IPS-NIHi11 (cell line): Measurements from ENCODE around the gene INKA1.
"Not testable (repeated sequence)": the region's sequence is repeated elsewhere in the genome, so short reads cannot be mapped to it uniquely, and the experiment has no call there.

Experiments used
- DNase-seq: peaks from one replicate; pipeline ENCODE4 v3.0.0; 2012; ENCODE audit warnings: mixed read lengths, low spot score

Gene INKA1

DNA sequence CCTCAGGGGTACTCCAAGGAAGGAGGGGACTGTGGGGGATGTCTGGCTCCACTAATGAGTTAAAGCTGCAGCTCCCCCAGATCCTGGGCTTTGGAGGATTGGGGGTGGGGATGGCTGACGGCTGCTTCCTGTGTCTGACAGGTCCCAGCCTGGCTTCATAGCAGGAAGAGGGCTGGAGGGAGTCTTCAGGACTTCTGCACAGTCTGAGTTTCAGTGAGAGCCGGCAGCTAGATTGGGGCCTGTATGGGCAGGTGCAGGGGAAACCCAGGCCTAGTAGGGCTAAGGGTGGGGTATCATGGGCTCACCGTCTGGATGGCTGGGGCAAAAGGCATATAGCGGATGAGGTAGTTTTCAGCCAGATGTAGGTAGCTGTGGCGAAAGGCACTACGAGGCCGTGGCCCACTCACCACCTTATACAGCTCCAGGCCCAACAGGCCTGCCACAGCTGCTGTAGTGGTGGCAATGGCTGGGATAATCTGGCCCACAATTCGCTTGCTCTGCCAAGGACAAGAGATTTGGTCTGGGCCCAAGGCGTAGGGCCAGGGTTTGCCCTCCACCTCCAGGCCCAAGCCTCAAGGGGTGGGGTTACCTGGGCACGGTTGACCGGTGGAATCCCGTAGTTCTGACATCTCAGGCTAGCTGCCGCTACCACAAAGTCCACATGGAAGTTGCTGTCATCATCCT lies 4.5 kb downstream of the INKA1 start:
- no peak for DNase-seq

DNA sequence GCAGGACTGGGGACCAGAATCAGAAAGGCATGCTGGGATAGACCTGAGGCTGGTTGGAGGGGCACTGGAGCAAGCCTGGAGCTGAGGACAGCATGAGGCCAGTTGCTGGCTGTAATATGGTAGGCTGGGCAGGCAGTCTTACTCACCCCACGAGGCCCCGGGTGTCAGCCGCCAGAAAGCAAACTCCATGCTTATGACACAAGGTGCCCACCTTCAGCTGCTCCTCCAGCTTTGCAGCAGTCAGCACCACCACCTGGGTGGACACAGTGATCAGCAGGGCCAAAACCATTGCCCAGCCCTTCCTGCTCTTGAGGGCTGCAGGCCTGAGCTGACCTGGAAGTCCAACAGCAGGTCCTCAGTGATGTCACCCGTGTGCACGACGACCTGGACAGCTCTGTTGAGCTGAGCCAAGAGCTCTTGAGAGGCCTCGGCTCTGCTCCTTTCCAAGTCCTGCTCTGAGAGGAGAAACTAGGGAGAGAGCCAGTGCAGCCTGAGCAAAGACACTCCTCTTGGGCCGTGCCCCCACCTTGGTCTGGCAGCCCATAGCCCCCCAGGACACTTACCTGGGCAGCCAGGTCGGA lies 9.9 kb downstream of the INKA1 start:
- DNase-seq, result no peak

DNA sequence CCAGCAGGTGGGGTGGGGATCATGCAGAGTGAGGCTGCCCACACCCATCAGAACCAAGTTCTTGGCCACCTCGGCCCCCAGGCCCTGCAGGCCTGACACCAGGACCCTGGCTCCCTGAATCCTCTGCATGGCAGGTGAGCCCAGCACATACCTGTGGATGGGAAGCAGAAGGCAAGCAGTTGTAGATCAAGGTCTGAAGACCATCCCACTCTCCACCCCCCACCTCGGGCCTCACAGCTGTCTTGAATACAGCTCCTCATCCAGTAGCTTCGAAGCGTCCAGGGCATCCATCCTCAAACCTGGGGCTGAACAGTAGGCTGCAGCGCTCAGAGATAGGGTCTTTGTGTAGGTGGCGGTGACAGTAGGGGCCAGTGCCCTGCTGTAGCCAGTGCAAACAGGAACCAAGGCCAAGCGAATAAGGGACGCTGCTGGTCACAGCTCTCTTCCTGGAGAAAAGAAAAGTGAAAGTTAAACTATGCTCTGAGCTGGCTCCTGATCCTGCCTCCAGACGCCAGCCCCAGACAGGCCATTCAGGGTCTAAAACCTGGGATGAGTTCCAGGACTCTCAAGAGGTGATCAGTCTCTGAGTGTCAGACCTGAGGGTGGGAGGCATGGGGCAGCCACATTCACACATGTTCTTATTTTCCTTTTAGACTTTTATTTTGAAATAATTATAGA lies 10.6 kb downstream of the INKA1 start, which contains the start of gene UBA7:
Gene UBA7, minus strand, starts transcription at position 457 of the 678 bp plus-strand sequence. Its CDS starts 166 bp downstream, at position 291.
- DNase-seq, result no peak

DNA sequence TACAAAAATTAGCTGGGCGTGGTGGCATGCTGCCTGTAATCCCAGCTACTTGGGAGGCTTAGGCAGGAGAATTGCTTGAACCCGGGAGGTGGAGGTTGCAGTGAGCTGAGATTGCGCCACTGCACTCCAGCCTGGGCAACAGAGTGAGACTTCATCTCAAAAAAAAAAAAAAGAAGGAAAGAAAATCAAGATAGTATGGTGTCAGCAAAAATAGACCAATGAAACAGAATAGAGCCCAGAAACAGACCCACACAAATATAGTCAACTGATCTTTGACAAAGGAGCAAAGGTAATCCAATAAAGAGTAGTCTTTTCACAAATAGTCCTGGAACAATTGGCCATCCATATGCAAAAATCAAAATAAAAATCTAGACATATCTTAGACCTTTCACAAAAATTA lies 20.1 kb downstream of the INKA1 start:
- DNase-seq, result not testable (repeated sequence)

DNA sequence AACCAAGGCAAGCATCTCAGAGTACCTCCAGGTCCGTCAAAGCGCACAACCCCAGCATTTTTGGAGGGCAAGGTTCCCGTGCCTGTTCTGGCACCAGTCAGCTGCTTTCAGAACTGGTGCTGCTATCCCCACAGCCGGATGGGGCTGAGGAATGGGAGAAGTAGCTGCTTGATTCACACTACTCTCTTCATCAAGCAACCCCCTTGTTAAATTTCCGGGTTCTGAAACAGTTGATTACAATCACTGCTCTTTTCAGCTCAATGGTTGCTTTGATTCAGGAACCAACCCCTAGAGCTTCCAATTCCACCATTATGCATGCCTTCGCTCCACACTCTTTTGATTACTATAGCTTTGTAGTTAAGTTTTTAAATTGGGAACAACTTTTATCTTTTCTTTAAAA lies 23.0 kb downstream of the INKA1 start:
- DNase-seq, result no peak

DNA sequence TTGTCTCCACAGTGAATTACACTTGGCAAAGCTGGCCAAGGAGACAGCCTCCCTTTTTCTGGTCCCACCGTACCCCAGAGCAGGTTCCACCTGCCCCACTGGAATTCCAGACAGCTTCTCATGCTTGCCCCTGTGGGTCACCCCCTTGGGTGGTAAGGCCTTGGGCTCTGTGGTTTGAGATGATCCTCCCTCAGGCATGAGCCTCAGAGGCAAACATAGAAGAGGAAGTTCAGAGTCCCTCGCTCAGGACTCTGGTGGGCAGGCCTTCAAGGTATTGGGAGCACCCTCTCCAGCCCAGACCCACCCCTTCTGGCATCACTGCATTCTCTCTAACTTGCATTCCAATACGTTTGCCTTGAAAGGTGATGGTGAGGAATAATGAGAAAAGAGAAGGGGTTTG lies 28.3 kb downstream of the INKA1 start:
- no peak for DNase-seq

DNA sequence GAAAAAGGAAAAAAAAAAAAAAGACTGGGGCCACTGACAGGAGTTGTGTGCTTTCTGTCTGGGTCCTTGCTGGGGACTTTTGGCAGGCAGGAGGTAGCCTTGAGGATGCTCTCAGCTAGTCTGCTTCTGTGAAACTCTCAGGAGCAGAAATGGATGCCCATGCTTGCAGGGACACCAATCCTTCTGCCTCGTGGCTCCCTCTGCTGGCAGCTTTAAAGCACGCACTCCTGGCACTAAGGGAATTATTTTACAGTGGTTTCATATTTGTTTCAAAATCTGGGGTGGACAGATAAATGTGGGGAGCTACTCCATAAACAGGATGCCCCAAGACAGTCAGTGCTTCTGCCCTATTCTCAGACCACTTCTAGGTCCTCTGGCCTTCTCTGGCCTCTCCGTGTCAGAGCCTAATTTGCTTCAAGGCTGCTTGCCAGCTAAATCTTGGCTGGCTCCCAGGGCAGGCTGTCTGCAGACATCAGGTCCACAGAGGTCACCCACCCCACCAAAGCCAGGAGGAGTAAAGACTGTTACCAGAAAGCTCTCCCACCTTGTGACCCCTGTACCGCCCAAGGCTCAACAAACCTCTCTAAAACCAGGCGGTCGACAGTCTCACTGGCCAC lies 36.2 kb downstream of the INKA1 start:
- peak; percentile 80 for DNase-seq

DNA sequence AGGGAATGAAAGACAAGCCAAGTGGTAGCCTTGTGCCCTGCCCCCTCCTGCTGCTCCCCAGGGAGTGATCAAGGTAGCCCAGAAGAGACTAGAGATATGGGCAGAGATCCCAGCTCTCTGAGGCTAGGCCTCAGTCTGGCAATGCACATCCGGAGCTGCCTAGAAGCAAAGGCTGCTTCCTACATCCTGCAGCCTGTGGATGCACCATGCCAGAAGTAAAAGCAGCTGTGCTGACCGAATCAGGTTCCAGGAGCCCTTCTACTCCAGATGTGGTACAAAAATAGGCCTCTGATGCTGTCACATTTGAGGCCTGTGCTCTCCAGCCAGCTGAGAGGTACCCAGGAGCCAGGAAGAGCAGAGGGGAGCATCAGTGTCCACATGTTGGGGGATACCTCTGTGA lies 37.3 kb downstream of the INKA1 start:
- DNase-seq, result no peak

DNA sequence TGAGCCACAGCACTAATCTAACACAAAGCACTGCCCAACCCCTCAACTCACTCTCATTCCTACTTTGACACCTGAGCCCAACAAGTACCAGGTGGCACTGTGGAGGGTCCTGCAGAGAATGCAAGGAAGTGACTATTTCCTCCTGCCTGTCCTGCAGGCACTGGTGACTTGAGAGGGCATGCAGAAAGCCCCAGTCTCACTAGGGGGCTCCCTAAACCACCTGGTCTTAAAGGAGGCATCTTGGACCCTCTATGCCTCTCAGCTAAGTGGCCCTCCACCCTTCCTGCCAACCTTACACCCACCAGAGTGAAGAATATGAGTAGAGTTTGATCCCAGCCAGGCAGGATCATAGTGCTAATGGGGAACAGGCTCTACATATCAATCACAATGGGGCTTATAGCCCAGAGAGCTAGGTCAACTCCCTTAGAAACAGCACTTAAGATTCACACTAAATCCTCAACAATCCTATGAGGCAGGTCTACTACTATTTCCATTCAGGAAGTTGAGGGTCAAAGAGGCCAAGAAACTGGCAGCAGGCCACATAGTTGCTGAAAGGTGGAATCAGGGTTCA lies 38.1 kb downstream of the INKA1 start:
- DNase-seq, result peak; percentile 57

DNA sequence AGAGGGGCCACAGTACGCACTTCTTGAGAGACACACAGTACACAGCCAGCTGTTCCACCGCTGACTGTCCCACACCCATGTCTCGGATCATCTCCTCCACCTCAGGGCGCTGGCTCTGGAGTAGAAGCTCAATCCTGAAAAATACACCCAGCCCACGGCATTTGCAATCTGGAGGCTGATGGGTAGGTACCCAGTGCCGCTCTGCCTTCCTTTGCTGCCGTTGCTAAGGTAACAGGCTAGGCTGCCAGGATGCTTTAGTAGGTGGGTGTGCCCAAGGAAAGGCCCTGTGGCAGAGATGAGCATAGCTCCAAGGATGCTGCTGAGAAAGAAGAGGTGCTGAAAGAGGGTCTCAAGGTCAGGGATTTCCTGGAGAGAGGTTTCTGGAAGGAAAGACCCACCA lies 38.7 kb downstream of the INKA1 start:
- no peak for DNase-seq

DNA sequence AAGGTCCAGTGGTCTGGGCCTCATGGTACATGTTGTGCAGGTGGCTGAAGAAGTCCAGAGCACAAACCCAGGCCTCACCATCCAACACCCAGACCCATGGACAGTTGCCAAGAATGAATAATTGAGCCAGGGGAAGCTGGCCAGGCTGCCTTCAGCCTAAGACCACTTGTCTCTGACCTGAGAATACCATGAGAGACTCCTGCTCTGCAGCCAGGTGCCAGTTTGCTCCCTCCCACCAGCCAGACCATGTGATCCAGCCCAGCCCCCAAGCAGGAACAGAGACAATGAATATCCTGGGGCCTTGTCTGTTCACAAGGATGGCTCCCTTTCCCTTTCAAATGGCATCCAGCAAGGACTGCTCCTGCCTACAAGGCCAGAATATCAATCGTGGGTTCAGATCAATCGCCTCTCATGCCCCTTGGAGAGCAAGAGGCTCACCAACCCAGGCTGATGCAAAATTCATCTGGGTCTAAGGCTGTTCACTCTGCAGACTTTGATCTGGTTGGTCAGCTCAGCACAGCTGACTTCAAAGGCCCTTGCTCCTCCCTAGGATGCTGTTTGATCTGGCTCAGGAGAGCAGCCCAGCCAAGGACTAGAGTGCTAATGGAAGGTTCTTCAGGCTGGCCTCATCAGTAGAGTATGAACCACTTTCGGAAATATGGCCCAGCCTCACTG lies 39.9 kb downstream of the INKA1 start:
- no peak for DNase-seq

DNA sequence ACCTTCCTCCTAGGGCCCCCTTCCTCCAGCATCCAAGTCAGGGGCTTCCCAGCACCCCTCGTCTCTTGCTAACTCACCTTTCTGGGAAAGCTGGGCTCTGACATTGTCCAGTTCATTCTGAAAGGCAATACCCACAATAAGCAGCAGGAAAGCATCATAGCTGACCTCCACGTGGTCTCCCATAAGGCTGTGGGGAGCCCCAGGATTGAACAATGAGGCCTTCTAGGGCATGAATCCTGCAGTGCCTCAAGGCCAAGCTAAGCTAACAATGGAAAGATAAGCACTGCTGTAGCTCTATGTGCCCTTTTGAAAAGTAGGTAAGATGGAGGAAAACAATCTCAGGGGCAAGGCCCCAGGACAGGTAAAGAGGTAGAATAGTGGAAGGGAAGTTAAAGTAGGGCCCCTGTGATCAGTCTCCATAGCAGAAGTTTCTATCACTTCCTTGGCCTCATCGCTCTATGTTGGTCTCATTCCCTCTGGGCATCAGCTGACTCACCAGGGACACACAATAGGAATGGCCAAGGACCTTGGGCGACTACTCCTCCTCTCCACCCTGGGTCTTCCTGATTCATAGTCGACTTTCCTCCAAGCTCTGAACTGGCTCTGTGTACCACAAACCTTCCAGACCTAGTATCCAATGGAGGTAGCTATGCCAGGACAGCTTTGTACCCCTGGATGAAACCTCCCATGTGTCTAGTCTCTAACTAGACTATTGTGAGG lies 41.6 kb downstream of the INKA1 start:
- no peak for DNase-seq

DNA sequence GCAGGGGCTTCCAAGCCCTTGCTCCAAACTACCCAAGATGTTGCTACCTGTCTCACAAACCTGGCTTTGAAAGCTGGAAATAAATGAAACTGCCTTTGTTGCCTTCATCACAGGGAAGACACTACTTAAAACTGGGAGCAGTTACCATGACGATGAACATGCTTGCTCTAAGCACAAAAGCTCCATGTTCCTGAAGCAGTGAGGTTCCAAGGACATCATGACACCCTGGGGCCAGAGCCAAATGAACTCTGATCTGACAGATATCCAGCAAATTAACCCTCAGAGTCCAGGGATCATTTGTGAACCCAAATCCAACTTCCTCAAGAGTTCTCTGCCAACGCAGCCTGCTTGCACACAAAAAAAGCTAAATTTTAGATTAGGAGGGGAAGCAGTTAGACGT lies 42.6 kb downstream of the INKA1 start:
- DNase-seq, result no peak
